Gastrocnemius medialis (tissue), 4 donors: ENCODE measurements around the gene ANKRD33.

Experiments used
- POLR2A ChIP-seq, 2 donors: fragments of 450-650 bp; IDR thresholded peaks; one replicate each; pipeline ENCODE4 v1.6.1; 2017; ENCODE audit warnings: antibody characterized with exemption in 2 of 2, mild to moderate bottlenecking in 2 of 2, moderate library complexity in 2 of 2
- TF ChIP-seq, protein P1 (sequence below), 5 experiments: fragments of 450-650 bp in 3 of 5; fragments of 200-600 bp in 2 of 5; sonication (generic) in 2 of 5; IDR thresholded peaks in 4 of 5; conservative IDR thresholded peaks in 1 of 5; 1 replicate in 4 of 5; 2 replicates in 1 of 5; pipeline ENCODE4 v1.5.1; 2016 to 2019; ENCODE audit warnings: antibody characterized with exemption in 5 of 5, mild to moderate bottlenecking in 3 of 5, moderate library complexity in 3 of 5

DNA sequence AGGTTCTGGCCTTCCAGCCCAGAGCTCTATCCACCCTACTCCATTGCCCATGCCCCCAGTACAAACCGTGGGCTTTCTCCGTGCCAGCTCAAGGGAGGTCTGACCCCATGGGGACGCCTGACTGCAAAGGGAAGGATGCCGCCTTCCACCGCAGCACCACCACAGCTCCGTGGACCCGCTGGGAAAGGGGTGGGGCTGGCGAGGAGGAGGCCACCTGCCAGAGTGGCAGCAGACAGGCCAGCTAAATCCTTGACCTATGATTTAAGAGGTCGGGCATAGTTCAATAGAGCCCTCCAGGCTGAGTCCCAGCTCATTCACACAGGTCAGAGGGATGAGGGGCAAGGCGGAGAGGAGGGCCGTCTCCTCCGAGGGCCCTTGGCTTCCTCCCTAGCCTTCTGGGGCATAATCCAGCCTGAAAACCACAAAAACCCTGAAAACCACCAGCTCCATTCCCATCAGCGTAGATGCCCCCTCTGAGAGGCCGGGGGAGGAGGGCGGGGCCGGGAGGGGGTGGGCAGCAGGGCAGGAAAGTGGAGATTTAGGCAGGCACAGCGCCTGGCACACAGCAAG lies 24.5 kb upstream of the ANKRD33 start:
- TF ChIP-seq, protein P1, sequence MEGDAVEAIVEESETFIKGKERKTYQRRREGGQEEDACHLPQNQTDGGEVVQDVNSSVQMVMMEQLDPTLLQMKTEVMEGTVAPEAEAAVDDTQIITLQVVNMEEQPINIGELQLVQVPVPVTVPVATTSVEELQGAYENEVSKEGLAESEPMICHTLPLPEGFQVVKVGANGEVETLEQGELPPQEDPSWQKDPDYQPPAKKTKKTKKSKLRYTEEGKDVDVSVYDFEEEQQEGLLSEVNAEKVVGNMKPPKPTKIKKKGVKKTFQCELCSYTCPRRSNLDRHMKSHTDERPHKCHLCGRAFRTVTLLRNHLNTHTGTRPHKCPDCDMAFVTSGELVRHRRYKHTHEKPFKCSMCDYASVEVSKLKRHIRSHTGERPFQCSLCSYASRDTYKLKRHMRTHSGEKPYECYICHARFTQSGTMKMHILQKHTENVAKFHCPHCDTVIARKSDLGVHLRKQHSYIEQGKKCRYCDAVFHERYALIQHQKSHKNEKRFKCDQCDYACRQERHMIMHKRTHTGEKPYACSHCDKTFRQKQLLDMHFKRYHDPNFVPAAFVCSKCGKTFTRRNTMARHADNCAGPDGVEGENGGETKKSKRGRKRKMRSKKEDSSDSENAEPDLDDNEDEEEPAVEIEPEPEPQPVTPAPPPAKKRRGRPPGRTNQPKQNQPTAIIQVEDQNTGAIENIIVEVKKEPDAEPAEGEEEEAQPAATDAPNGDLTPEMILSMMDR (IDR thresholded peaks at IDR 0.05 in 4 of 5, conservative IDR thresholded peaks at IDR 0.05 in 1 of 5): no peak
- TF ChIP-seq POLR2A (IDR thresholded peaks at IDR 0.05): no peak
